ENCODE data around the gene UBALD1. TPM values are rescaled to one million over a fixed set of nuclear protein-coding genes. Genes with fewer than 3 reads are reported as not detected.

UBALD1 gene
- total and polyA plus RNA-seq, 2 donors = 5.9 to 20.4 TPM

DNA sequence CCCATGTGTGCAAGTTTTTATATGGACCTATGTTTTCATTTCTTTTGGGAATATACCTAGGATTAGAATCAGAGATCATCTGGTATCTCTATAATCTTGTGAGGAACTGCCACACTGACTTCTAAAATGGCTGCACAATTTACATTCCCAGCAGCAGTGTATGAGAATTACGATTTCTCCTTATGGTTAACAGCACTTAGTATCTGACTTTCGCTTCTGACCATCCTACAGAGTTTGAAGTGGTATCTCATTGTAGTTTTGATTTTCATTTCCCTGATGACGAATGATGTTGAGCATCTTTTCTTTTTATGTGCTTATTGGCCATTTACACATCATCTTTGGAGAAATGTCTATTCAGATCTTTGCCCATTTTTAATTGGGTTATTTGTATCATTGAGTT is 48.5 kb downstream of the UBALD1 start:
- no peaks in the 10 kb centered on the region for H3K4me1 ChIP-seq (ENCODE audit: control insufficient read depth in 2 of 2, insufficient read depth in 2 of 2, low read length in 2 of 2)
- H3K36me3 ChIP-seq (ENCODE audit: control insufficient read depth in 2 of 2, insufficient read depth in 2 of 2, low read length in 1 of 2) = no peaks in the 10 kb centered on the region
- WGBS = 94% methylated on average over 3 of the region's 3 CpGs
- no peak for DNase-seq (ENCODE audit: low read depth in 6 of 9, low spot score in 9 of 9)
- H3K27me3 ChIP-seq (ENCODE audit: control insufficient read depth in 2 of 2, insufficient read depth in 1 of 2, low read length in 1 of 2) = no peaks in the 10 kb centered on the region
- H3K9me3 ChIP-seq (ENCODE audit: control insufficient read depth in 2 of 2, insufficient read depth in 1 of 2, low read length in 1 of 2) = no peaks in the 10 kb centered on the region
- H3K4me3 ChIP-seq (ENCODE audit: low read length in 2 of 2) = no peak overlapping the region
- H3K27ac ChIP-seq (ENCODE audit: low read depth in 1 of 2, low read length in 1 of 2) = no peak overlapping the region

DNA sequence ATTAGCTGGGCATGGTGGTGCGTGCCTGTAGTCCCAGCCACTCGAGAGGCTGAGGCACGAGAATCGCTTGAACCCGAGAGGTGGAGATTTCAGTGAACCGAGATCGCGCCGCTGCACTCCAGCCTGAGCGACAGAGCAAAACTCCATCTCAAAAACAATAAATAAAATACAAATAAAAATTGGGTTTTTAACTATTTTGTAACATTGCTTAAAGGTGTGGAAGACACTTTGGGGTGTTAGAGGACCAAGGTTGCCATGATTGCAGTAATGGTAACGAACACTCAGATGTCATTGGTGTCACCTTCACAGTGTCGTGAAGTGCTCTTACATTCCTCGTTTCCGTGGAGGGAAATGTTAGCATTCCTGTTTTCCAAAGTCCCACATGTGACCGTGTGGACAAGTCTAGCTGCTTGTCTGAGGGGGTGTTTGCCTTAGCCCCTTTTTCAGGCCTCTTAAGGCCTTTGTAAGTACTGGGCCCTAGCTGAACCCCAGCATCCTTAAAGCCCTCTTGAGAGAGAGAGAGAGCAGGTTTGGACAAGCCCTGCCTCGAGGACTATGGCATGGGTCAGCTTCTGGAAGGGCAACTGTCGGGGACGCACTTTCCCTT is 49.9 kb downstream of the UBALD1 start:
- WGBS = 94% methylated on average over 18 of the region's 18 CpGs
- no peaks in the 10 kb centered on the region for H3K4me1 ChIP-seq (ENCODE audit: control insufficient read depth in 2 of 2, insufficient read depth in 2 of 2, low read length in 2 of 2)
- H3K4me3 ChIP-seq (ENCODE audit: low read length in 2 of 2) = no peak overlapping the region
- no peaks in the 10 kb centered on the region for H3K36me3 ChIP-seq (ENCODE audit: control insufficient read depth in 2 of 2, insufficient read depth in 2 of 2, low read length in 1 of 2)
- H3K27ac ChIP-seq (ENCODE audit: low read depth in 1 of 2, low read length in 1 of 2) = no peak overlapping the region
- H3K9me3 ChIP-seq (ENCODE audit: control insufficient read depth in 2 of 2, insufficient read depth in 1 of 2, low read length in 1 of 2) = no peaks in the 10 kb centered on the region
- no peaks in the 10 kb centered on the region for H3K27me3 ChIP-seq (ENCODE audit: control insufficient read depth in 2 of 2, insufficient read depth in 1 of 2, low read length in 1 of 2)
- DNase-seq (ENCODE audit: low read depth in 6 of 9, low spot score in 9 of 9) = no peak

DNA sequence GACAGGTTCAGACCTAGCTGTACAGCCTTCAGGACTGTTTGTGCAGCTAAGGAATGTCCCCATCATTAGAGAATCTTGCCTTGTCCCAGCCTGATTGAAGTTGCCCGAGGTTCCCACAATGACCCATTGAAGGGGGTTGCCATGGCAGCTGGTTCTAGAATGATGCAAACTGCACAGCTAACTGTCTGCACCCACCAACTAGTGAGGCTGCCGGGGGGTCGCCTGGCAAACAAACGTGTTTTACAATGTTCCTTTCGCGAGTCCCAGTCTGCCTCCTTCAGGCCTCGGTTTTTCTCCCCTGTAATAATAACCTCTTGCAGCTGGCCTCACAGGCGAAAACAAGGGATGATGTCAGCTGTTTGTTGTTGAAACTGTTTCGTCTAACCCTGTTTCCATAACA is 53.1 kb downstream of the UBALD1 start:
- WGBS = 95% methylated on average over 9 of the region's 9 CpGs
- H3K27ac ChIP-seq (ENCODE audit: low read depth in 1 of 2, low read length in 1 of 2) = no peak overlapping the region
- no peak overlapping the region for H3K4me3 ChIP-seq (ENCODE audit: low read length in 2 of 2)
- peaks cover 0 to 2% of the 10 kb centered on the region in 2 donors for H3K9me3 ChIP-seq (ENCODE audit: control insufficient read depth in 2 of 2, insufficient read depth in 1 of 2, low read length in 1 of 2)
- H3K4me1 ChIP-seq (ENCODE audit: control insufficient read depth in 2 of 2, insufficient read depth in 2 of 2, low read length in 2 of 2) = no peaks in the 10 kb centered on the region
- no peaks in the 10 kb centered on the region for H3K27me3 ChIP-seq (ENCODE audit: control insufficient read depth in 2 of 2, insufficient read depth in 1 of 2, low read length in 1 of 2)
- H3K36me3 ChIP-seq (ENCODE audit: control insufficient read depth in 2 of 2, insufficient read depth in 2 of 2, low read length in 1 of 2) = no peaks in the 10 kb centered on the region
- no peak for DNase-seq (ENCODE audit: low read depth in 6 of 9, low spot score in 9 of 9)

Other genes starting within 250 kb of the UBALD1 start
- gene VASN, start 243.0 kb downstream of the UBALD1 start, total RNA-seq = 1.2 TPM
- gene VASN, start 243.0 kb downstream of the UBALD1 start, polyA plus RNA-seq = 3.6 TPM
- 21.6 TPM for gene CORO7, start 198.3 kb downstream of the UBALD1 start, total RNA-seq
- gene CORO7, start 198.3 kb downstream of the UBALD1 start, polyA plus RNA-seq = 63.7 TPM
- gene DNAJA3, start 189.0 kb downstream of the UBALD1 start, total RNA-seq = 25.8 TPM
- gene DNAJA3, start 189.0 kb downstream of the UBALD1 start, polyA plus RNA-seq = 28.4 TPM
- gene NMRAL1, start 140.3 kb downstream of the UBALD1 start, total RNA-seq = 57.4 TPM
- 44.9 TPM for gene NMRAL1, start 140.3 kb downstream of the UBALD1 start, polyA plus RNA-seq
- 54.0 TPM for gene HMOX2, start 138.5 kb downstream of the UBALD1 start, total RNA-seq
- 38.3 TPM for gene HMOX2, start 138.5 kb downstream of the UBALD1 start, polyA plus RNA-seq
- 15.7 TPM for gene CDIP1, start 76.1 kb downstream of the UBALD1 start, total RNA-seq
- gene CDIP1, start 76.1 kb downstream of the UBALD1 start, polyA plus RNA-seq = 24.9 TPM
- 0.05 TPM for gene C16orf96, start 58.5 kb downstream of the UBALD1 start, total RNA-seq
- 0.05 TPM for gene C16orf96, start 58.5 kb downstream of the UBALD1 start, polyA plus RNA-seq
- gene MGRN1, start 9.9 kb upstream of the UBALD1 start, total RNA-seq = 8.4 TPM
- gene MGRN1, start 9.9 kb upstream of the UBALD1 start, polyA plus RNA-seq = 16.0 TPM
- gene NUDT16L1, start 78.7 kb upstream of the UBALD1 start, total RNA-seq = 35.4 TPM
- gene NUDT16L1, start 78.7 kb upstream of the UBALD1 start, polyA plus RNA-seq = 37.1 TPM
- 9.8 TPM for gene ANKS3, start 119.4 kb upstream of the UBALD1 start, total RNA-seq
- 34.0 TPM for gene ANKS3, start 119.4 kb upstream of the UBALD1 start, polyA plus RNA-seq
- 0.38 TPM for gene DNAAF8, start 119.6 kb upstream of the UBALD1 start, total RNA-seq
- 1.1 TPM for gene DNAAF8, start 119.6 kb upstream of the UBALD1 start, polyA plus RNA-seq
- 7.7 TPM for gene ZNF500, start 152.3 kb upstream of the UBALD1 start, total RNA-seq
- gene ZNF500, start 152.3 kb upstream of the UBALD1 start, polyA plus RNA-seq = 13.8 TPM
- gene SEPTIN12, start 173.5 kb upstream of the UBALD1 start, total RNA-seq = not detected
- gene SEPTIN12, start 173.5 kb upstream of the UBALD1 start, polyA plus RNA-seq = 0.14 TPM
- gene SMIM22, start 180.5 kb upstream of the UBALD1 start, total RNA-seq = 3.9 TPM
- 16.2 TPM for gene SMIM22, start 180.5 kb upstream of the UBALD1 start, polyA plus RNA-seq
- 28.0 TPM for gene ROGDI, start 187.7 kb upstream of the UBALD1 start, total RNA-seq
- gene ROGDI, start 187.7 kb upstream of the UBALD1 start, polyA plus RNA-seq = 40.8 TPM
- 36.4 TPM for gene GLYR1, start 232.4 kb upstream of the UBALD1 start, total RNA-seq
- 59.1 TPM for gene GLYR1, start 232.4 kb upstream of the UBALD1 start, polyA plus RNA-seq
- gene UBN1, start 232.6 kb upstream of the UBALD1 start, total RNA-seq = 12.9 TPM
- gene UBN1, start 232.6 kb upstream of the UBALD1 start, polyA plus RNA-seq = 9.2 TPM

Measured in thymus (tissue), 11 donors.